Measurements from ENCODE around the gene ZNHIT2. TPM values are rescaled to one million over a fixed set of nuclear protein-coding genes. Genes with fewer than 3 reads are reported as not detected.
A peak's percentile ranks its signal among the peaks of the same experiment; 100 is the strongest.

Gene ZNHIT2
- total and polyA plus RNA-seq, 2 of the 13 experiments (the other 11 are each of a cell fraction or from before 2014, with no cell fraction given) = 1.1 to 6.5 TPM

GRCh38 chr11:65083834-65084597 is 33.5 kb downstream of the ZNHIT2 start, which contains the start of the genes CDCA5 and ZFPL1 (continued):
- TF ChIP-seq ZUFSP (CRISPR knock-in tag; IDR thresholded peaks at IDR 0.05; ENCODE audit: borderline replicate concordance) = no peak
- no peak; the same call in 1 of the 2 replicates for TF ChIP-seq ZNF839 (CRISPR knock-in tag; IDR thresholded peaks at IDR 0.05; ENCODE audit: borderline replicate concordance)
- peak; percentile 57; the same call in 1 of the 2 replicates for TF ChIP-seq ZNF143 (CRISPR knock-in tag; IDR thresholded peaks at IDR 0.05)
- TF ChIP-seq PHF20 (CRISPR knock-in tag; IDR thresholded peaks at IDR 0.05) = peak; percentile 99
- peak; percentile 86 for TF ChIP-seq ASH2L (IDR thresholded peaks at IDR 0.05; ENCODE audit: insufficient read length, low read depth, low read length)
- TF ChIP-seq SETDB1 (CRISPR knock-in tag; IDR thresholded peaks at IDR 0.05; ENCODE audit: borderline replicate concordance) = no peak
- TF ChIP-seq ONECUT2 (CRISPR knock-in tag; IDR thresholded peaks at IDR 0.05) = no peak
- peak; percentile 77; the same call in 1 of the 2 replicates for TF ChIP-seq ZNF431 (CRISPR knock-in tag; IDR thresholded peaks at IDR 0.05; ENCODE audit: borderline replicate concordance, low read depth)
- peak; percentile 95 for TF ChIP-seq ARNT2 (CRISPR knock-in tag; IDR thresholded peaks at IDR 0.05; ENCODE audit: low read depth)
- TF ChIP-seq THAP8 (CRISPR knock-in tag; IDR thresholded peaks at IDR 0.05; ENCODE audit: borderline replicate concordance) = no peak; the same call in 1 of the 2 replicates
- TF ChIP-seq HES4 (CRISPR knock-in tag; IDR thresholded peaks at IDR 0.05; ENCODE audit: borderline replicate concordance) = 0 out of 2 replicates have a peak, but pooled peaks have one; percentile 21
- TF ChIP-seq BRCA1 (CRISPR knock-in tag; IDR thresholded peaks at IDR 0.05) = 0 out of 2 replicates have a peak, but pooled peaks have one; percentile 48
- TF ChIP-seq BCLAF1 (IDR thresholded peaks at IDR 0.05) = no peak
- TF ChIP-seq ZNF543 (CRISPR knock-in tag; IDR thresholded peaks at IDR 0.05) = peak; percentile 91
- no peak for TF ChIP-seq PRDM4 (CRISPR knock-in tag; IDR thresholded peaks at IDR 0.05; ENCODE audit: borderline replicate concordance)
- TF ChIP-seq ZNF776 (CRISPR knock-in tag; IDR thresholded peaks at IDR 0.05) = no peak
- no peak for TF ChIP-seq PLRG1 (conservative IDR thresholded peaks at IDR 0.05)
- no peak for TF ChIP-seq DMTF1 (CRISPR knock-in tag; IDR thresholded peaks at IDR 0.05)
